WTC11 (cell line): ENCODE results near the gene BICRA.

Source experiments
- ATF1 ChIP-seq: sonication (generic); formaldehyde crosslinking; IDR thresholded peaks from 2 replicates; pipeline ENCODE4 v1.8.1; 2023; ENCODE audit warnings: mild to moderate bottlenecking, moderate library complexity, missing genetic modification reagents
- MXD4 ChIP-seq: fragments of 250-450 bp; sonication (Bioruptor Pico); IDR thresholded peaks from 2 replicates; pipeline ENCODE4 v1.8.0; 2021; ENCODE audit warnings: mild to moderate bottlenecking, moderate library complexity, borderline replicate concordance
- NR3C1 ChIP-seq: sonication (generic); formaldehyde crosslinking; conservative IDR thresholded peaks from 2 replicates; pipeline ENCODE4 v1.8.1; 2023; ENCODE audit warnings: low read depth, mild to moderate bottlenecking, missing genetic modification reagents
- RORB ChIP-seq: fragments of 250-450 bp; sonication (Bioruptor Pico); IDR thresholded peaks from 2 replicates; pipeline ENCODE4 v1.9.0; 2021; ENCODE audit warnings: mild to moderate bottlenecking
- TCF7 ChIP-seq: sonication (generic); formaldehyde crosslinking; IDR thresholded peaks from 2 replicates; pipeline ENCODE4 v1.8.0; 2022; ENCODE audit warnings: mild to moderate bottlenecking, low read depth, missing genetic modification reagents, moderate library complexity
- TP53 ChIP-seq: sonication (generic); formaldehyde crosslinking; IDR thresholded peaks from 2 replicates; pipeline ENCODE4 v1.8.1; 2023; ENCODE audit warnings: mild to moderate bottlenecking, missing genetic modification reagents
- ZNF232 ChIP-seq: sonication (generic); formaldehyde crosslinking; IDR thresholded peaks from 2 replicates; pipeline ENCODE4 v1.8.0; 2022; ENCODE audit warnings: mild to moderate bottlenecking, missing genetic modification reagents
- TF ChIP-seq, protein P1 (sequence below): sonication (generic); formaldehyde crosslinking; IDR thresholded peaks from 2 replicates; pipeline ENCODE4 v1.8.1; 2023; ENCODE audit warnings: mild to moderate bottlenecking, missing genetic modification reagents
- TF ChIP-seq, protein P2 (sequence below): fragments of 200-600 bp; IDR thresholded peaks from 2 replicates; pipeline ENCODE4 v1.8.0; 2022; ENCODE audit warnings: antibody characterized with exemption
- TF ChIP-seq, protein P3 (sequence below): sonication (generic); formaldehyde crosslinking; IDR thresholded peaks from 2 replicates; pipeline ENCODE4 v1.8.1; 2023; ENCODE audit warnings: mild to moderate bottlenecking, missing genetic modification reagents, moderate library complexity
- TF ChIP-seq, protein P4 (sequence below): sonication (generic); formaldehyde crosslinking; IDR thresholded peaks from 2 replicates; pipeline ENCODE4 v1.8.1; 2022; ENCODE audit warnings: low read depth, missing genetic modification reagents, borderline replicate concordance
- TF ChIP-seq, protein P5 (sequence below): sonication (generic); formaldehyde crosslinking; IDR thresholded peaks from 2 replicates; pipeline ENCODE4 v1.8.1; 2022; ENCODE audit warnings: low read depth, mild to moderate bottlenecking, moderate library complexity, missing genetic modification reagents, borderline replicate concordance
- TF ChIP-seq, protein P6 (sequence below): sonication (generic); formaldehyde crosslinking; conservative IDR thresholded peaks from 2 replicates; pipeline ENCODE4 v1.8.1; 2022; ENCODE audit warnings: mild to moderate bottlenecking, missing genetic modification reagents

DNA sequence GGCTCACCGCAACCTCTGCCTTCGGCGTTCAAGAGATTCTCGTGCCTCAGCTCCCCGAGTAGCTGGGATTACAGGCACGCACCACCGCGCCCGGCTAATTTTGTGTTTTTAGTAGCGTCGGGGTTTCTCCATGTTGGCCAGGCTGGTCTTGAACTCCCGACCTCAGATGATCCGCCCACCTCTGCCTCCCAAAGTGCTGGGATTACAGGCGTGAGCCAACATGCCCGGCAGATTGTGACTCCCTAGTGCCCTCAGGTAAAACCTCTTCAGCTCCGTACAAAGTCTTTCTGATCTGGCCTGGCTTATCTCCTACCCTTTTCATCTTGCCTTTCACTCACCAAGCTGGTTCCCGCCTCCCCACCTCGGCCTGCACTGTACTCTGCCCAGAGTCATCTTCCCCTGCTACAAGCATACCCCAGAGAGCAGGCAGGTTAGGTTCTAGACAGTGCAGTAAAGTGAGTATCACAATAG lies 15.0 kb downstream of the BICRA start:
- TF ChIP-seq, protein P1, sequence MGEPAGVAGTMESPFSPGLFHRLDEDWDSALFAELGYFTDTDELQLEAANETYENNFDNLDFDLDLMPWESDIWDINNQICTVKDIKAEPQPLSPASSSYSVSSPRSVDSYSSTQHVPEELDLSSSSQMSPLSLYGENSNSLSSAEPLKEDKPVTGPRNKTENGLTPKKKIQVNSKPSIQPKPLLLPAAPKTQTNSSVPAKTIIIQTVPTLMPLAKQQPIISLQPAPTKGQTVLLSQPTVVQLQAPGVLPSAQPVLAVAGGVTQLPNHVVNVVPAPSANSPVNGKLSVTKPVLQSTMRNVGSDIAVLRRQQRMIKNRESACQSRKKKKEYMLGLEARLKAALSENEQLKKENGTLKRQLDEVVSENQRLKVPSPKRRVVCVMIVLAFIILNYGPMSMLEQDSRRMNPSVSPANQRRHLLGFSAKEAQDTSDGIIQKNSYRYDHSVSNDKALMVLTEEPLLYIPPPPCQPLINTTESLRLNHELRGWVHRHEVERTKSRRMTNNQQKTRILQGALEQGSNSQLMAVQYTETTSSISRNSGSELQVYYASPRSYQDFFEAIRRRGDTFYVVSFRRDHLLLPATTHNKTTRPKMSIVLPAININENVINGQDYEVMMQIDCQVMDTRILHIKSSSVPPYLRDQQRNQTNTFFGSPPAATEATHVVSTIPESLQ = no peak
- no peak for TF ChIP-seq RORB (CRISPR knock-in tag)
- TF ChIP-seq, protein P2, sequence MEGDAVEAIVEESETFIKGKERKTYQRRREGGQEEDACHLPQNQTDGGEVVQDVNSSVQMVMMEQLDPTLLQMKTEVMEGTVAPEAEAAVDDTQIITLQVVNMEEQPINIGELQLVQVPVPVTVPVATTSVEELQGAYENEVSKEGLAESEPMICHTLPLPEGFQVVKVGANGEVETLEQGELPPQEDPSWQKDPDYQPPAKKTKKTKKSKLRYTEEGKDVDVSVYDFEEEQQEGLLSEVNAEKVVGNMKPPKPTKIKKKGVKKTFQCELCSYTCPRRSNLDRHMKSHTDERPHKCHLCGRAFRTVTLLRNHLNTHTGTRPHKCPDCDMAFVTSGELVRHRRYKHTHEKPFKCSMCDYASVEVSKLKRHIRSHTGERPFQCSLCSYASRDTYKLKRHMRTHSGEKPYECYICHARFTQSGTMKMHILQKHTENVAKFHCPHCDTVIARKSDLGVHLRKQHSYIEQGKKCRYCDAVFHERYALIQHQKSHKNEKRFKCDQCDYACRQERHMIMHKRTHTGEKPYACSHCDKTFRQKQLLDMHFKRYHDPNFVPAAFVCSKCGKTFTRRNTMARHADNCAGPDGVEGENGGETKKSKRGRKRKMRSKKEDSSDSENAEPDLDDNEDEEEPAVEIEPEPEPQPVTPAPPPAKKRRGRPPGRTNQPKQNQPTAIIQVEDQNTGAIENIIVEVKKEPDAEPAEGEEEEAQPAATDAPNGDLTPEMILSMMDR = no peak
- TF ChIP-seq, protein P3, sequence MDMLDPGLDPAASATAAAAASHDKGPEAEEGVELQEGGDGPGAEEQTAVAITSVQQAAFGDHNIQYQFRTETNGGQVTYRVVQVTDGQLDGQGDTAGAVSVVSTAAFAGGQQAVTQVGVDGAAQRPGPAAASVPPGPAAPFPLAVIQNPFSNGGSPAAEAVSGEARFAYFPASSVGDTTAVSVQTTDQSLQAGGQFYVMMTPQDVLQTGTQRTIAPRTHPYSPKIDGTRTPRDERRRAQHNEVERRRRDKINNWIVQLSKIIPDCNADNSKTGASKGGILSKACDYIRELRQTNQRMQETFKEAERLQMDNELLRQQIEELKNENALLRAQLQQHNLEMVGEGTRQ (CRISPR knock-in tag) = no peak
- TF ChIP-seq TCF7 (CRISPR knock-in tag) = no peak
- no peak for TF ChIP-seq ZNF232 (CRISPR knock-in tag)
- no peak for TF ChIP-seq TP53 (CRISPR knock-in tag)
- TF ChIP-seq, protein P4, sequence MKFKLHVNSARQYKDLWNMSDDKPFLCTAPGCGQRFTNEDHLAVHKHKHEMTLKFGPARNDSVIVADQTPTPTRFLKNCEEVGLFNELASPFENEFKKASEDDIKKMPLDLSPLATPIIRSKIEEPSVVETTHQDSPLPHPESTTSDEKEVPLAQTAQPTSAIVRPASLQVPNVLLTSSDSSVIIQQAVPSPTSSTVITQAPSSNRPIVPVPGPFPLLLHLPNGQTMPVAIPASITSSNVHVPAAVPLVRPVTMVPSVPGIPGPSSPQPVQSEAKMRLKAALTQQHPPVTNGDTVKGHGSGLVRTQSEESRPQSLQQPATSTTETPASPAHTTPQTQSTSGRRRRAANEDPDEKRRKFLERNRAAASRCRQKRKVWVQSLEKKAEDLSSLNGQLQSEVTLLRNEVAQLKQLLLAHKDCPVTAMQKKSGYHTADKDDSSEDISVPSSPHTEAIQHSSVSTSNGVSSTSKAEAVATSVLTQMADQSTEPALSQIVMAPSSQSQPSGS (CRISPR knock-in tag) = no peak
- TF ChIP-seq, protein P5, sequence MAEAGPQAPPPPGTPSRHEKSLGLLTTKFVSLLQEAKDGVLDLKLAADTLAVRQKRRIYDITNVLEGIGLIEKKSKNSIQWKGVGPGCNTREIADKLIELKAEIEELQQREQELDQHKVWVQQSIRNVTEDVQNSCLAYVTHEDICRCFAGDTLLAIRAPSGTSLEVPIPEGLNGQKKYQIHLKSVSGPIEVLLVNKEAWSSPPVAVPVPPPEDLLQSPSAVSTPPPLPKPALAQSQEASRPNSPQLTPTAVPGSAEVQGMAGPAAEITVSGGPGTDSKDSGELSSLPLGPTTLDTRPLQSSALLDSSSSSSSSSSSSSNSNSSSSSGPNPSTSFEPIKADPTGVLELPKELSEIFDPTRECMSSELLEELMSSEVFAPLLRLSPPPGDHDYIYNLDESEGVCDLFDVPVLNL (CRISPR knock-in tag) = no peak
- no peak for TF ChIP-seq ATF1 (CRISPR knock-in tag)
- TF ChIP-seq NR3C1 (CRISPR knock-in tag) = no peak
- TF ChIP-seq MXD4 = no peak
- TF ChIP-seq, protein P6, sequence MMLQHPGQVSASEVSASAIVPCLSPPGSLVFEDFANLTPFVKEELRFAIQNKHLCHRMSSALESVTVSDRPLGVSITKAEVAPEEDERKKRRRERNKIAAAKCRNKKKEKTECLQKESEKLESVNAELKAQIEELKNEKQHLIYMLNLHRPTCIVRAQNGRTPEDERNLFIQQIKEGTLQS (CRISPR knock-in tag) = no peak
